GM20431 (cell line): Measurements from ENCODE around the gene LCE4A.

Source experiments
- in situ Hi-C: fragments of 300-500 bp; cut with MseI, MboI; formaldehyde crosslinking; loops from one replicate; pipeline ENCODE4 v1.15.0; 2020; ENCODE audit warnings: low sequenced_read_pairs; ENCODE audit not compliant: unreplicated experiment

LCE4A gene

DNA sequence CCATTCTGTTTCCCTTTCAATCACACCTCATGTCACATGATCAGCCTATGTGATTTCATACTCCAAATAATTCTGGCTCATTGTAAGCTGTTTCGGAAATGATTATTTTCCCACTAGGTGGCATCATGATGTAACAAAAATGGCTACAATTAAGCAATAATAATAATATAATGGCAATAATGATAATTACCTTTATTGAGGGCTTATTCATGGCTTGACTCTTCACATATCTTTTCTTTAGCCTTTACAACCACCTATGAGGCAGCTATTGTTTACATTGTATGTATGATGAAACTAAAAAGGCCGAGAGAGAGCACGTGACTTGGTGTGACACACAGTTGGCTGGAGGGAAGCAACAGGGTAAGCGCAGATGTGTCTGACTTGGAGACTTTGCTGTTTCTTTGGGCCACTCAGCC, 37.3 kb downstream of the LCE4A start:
- in situ Hi-C loops: no loop called here

DNA sequence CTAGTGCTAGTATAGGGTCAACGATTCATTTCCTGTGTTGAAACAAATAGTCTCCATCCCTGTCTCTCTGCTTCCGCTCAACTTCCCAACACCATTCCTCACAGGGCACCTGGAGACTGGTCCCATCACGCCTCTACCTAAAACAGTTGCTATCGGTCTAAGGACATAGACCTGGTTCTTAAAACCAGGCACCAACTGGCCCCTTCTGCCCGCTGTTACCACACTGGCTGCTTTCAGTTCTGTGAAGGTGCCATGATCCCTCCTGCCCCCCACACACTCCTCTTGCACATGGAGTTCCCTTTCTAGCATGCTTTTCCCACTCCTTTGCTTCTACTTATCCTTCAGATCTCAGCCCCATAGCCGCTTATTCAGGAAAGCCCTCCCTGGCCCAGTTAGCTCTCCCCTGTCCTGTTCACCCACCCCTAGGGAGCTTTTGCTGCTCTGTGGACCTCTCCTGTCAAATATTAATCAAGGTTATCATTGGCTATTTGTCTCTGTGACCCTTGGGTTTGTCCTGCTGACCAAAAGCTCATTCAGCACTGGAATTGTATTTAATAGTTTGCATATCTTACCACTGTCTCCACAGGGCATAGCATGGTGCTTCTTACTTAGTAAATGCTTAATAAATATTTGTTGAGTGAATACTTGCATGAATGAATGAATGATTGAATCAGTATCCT, 37.9 kb downstream of the LCE4A start:
- in situ Hi-C loops: no loop called here

DNA sequence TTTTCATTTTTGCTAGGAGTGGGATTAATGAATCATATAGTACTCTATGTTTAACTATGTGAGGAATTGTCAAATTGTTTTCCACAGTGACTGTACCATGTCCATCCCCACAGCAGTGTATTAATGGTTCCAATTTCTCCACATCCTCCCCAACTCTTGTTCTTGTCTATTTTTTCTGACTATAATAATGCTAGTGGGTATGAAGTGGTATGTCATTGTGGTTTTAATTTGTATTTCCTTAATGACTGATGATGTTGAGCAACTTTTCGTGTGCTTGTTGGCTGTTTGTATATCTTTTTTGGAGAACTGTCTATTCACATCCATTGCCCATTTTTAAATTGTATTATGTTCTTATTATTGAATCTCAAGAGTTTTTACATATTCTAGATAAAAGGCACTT, 39.9 kb downstream of the LCE4A start:
- in situ Hi-C loops: no loop called here

DNA sequence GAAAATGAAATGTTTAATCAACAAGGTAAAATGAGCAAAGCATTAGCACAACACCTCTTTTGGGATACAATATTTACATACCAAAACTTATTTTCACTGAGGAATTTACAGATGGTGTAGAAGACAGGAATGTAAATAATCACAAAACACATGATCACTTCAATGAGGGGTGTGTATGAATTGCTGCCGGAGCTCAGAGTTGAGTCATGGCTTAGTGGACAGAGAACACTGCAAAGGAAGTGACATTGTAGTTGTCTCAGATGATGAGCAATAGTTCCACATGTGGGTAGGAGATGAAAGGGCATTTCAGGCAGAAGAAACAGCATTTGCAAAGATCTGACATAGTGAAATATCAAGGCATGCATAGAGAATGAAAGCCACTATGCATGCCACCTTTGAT, 44.3 kb downstream of the LCE4A start:
- in situ Hi-C loops: no loop called here

DNA sequence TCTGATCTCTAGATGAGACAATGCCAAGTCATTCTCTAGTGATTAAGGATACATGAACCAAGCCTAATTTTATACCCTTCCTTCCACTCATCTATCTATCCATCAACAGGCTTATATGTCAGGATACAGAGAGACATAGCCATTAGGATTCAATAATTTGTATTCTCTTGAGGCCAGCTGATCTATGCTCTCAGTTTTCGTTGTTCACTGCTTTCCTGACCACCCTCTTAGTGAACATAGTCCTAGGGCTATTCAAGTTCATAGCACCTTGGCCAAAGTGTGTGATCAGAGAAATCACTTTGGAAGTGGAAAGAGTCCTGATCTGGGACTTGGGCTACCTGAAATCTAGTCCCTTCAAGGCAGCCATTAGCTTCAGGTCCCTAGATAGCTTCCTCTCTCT, 45.6 kb downstream of the LCE4A start:
- in situ Hi-C loops: no loop called here

DNA sequence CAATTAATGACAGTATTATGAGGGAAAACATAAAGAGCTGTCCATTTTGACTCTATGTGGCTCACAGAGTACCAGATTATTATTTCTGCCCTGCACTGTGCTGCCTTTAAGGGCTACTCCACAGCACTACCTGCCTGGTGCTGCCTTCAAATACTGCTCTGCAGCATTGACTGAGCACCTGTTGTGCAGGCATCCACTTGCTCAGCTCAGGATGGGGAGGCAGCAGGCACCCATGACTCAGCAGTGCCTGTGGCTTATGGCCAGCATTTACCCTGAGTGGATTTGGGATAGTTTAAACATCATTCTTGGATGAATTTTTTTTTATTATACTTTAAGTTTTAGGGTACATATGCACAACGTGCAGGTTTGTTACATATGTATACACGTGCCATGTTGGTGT, 48.9 kb downstream of the LCE4A start:
- in situ Hi-C loops: no loop called here

DNA sequence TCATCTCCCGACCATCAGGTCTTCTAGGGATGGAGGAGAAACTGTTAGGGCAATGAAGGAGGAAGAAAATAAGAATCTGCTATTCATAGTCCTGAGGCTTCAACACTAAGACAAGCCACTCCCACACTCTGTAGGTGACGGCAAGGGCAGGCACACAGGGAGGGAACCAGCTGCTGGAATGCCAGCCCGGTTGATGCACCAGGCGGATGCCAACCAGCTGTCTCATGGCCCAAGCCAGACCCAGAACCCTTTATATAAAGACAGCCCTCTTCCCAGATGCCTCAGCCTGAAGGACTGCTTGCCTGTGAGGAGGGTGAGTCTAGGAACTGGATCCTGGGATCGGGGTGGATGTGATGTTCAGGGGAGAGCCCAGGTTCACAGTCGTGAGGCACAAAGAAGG, 49.8 kb downstream of the LCE4A start, which contains the start of gene KPRP:
TSS of gene KPRP (plus strand) at position 279 of the 400 bp plus-strand sequence. CDS start 1,564 bp downstream, outside the sequence.
- in situ Hi-C loops: no loop called here

DNA sequence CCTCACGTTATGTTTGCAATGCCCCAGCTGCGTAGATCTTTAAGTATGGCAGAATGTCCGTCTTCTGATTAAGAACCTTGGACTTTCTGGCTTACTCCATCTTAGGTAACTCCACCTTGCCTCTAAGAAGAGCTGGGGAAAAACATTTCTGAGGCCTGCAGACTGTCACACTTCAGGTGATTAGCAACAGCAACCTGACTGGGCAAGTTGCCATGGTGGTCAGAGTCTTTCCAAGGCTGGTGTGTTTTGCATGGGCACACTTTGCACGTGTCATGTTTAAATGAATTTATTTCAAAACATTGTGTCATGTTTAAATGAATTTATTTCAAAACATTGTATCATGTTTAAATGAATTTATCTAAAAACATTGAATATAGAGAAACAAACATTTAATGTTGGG, 50.7 kb downstream of the LCE4A start:
- in situ Hi-C loops: no loop called here
